ENCODE measurements around the gene GRM7.

Gene GRM7

DNA sequence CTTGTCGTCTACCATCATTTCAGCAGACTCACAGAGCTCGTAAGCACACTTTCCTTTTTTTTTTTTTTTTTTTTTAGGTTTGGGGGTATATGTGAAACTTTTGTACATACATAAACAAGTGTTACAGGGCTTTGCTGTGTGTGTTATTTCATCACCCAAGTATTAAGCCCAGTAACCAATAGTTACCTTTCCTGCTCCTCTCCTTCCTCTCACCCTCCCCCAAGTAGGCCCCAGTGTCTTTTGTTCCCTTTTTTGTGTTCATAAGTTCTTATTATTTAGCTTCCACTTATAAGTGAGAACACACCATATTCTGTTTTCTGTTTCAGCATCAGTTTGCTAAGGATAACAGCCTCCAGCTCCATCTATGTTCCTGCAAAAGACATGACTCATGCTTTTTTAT is 746.8 kb downstream of the GRM7 start:
- no peak for DNase-seq

DNA sequence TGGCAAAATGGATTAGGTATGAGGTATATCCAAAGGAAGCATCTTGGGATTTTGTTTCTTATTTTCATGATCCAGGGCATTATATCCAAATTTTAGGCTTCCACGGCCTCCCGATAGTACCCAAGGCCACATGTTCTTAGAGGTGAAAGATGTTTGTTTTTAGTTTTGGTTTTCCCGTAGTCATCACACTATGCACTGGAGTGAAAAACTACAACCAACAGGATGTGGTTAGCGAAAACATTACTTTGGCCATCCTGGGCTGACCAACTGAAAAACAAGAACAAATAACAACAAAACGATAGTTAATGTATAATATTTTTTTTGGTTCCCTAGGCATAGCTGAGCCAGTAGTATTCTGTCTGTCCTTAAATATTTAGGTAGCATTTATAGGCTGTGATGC is 749.7 kb downstream of the GRM7 start:
- no peak for DNase-seq

DNA sequence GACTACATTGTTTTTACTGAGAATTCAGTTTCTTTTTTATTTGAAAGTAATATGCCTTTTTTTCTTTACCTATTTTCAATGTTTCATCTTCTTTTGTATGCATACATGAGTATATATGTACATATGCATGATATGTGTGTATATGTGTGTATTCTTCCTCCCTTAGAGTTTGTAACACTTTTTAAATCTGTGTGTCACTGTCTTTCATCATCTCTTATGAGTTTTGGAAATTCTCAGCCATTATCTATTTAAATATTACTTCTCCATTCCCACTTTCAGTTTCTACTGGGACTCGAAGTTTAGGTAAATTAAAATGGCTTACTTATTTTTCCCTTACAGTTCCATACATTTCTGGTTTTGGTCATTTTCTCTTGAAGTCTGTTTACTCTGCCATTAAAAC is 754.1 kb downstream of the GRM7 start:
- DNase-seq, result no peak

DNA sequence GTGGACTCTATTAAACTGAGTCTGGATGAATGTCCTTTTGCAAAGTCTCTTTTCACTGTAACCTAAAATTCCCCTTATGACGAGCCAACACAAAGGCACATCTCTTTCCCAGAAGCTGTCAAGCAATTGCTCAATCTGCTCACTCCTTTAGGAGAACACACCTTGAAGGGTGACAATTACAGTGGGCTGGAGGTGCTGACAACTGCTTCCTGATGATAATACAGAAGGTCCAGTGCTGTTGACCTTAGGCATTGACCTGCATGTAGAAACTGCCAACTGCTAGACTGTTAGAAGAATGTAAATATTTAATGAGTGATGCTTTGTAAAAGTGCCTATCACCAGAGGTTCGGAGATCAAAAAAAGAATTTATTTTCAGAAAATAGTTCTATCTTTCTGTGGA is 757.7 kb downstream of the GRM7 start:
- DNase-seq, result no peak

DNA sequence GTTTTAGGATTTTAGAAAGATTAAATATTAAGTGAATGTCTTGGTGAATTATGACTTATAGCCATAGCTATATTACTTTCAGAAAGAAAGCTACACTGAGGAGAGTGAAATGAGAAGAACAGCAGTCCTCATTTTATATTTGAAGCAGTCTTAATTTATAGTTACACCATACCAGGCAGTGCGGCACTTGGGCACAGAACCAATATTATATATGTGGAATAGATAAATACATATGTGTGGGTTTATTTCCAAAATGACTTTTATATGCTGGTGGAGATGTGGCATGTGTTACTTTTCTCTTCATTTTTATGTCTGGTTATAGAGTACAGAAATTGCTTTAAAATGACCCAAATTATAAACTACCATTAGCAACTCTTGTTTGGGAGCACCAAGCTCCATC is 759.5 kb downstream of the GRM7 start:
- DNase-seq, result no peak

DNA sequence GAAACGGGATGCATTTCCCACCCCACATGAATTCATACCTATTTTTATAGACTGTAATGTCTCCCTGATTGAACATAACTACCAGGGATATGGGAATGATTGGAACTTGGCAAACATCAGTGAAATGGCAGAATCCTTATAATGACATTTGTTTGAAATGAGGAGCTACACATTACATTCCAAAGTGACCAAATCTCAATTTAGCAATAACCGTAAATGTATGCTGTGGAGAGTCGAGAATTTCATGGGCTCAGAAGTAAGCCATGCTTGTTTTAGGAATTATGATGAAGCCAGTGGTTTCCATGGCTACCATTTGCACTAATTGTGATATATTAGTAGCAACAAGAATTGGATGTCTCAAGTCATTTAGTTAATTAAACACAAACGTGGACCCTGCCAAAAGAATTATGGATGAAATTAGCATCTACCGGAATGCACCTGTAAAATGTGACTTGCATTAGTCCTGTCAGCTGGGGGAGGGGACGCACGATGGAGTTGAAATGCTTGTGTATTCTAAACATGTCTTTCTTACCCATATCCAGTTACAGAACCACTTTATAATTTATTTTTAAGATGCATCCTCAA is 760.2 kb downstream of the GRM7 start:
- DNase-seq, result no peak

DNA sequence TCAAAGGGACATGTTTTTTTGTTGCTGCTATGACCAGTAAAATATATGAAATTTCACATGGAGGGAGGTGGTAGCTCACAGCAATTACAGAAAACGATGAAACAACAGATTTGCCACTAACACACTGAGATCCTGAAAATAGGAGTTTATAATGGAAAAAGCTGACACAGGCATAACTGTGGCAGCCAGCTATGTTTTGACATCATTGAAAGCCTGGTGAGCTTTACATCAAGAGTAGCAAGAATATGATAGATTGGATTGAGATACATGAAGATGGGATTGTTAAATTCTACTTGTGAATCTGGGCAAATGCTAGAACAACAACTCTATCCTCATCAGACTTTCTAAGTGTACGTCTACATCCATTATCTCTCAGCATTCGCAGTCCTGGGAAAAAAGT is 760.7 kb downstream of the GRM7 start:
- no peak for DNase-seq

DNA sequence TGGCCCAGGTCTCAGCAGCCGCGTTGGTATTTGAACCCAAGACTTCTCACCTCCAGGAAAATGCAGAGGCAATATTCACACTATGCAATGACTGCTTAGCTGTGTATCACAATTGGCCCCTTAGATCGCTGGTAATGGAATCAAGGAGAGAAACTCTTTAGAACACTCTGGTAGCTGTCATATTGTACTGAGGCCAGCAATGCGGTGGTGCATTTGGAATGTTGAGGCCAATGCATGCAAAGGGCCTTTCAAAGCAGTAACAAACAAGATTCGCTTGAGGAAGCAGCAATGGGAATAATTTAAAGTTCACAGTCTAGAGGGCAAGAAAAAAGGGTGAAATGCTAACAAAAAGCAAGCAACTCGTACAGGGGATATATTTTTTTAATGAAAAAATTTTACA is 764.1 kb downstream of the GRM7 start:
- no peak for DNase-seq

DNA sequence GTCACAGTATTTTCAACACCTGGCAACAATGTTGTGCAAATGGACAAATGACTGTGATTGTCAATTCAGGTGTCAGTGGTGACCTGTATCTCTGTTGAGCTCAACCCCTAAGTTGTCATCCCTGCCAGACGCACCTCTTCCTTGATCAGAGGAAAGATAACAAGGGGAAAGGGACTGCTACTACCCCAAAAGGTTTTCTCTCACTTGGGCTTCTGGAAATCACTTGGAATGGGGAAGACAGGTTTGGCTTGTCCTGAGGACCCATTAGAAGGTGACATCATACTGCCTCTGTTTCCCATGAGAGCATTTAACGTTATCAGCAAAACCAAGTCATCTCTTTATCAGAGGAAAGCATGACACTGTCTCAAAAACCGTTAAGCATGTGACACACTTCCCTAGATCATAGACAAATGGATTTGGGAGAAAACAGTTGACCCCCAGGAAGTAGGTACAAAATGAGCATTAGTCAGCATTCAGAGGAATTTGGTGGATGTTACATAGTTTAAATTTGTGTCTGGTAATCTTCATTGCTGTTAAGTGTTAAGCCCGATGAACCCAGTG is 769.5 kb downstream of the GRM7 start:
- DNase-seq, result no peak

DNA sequence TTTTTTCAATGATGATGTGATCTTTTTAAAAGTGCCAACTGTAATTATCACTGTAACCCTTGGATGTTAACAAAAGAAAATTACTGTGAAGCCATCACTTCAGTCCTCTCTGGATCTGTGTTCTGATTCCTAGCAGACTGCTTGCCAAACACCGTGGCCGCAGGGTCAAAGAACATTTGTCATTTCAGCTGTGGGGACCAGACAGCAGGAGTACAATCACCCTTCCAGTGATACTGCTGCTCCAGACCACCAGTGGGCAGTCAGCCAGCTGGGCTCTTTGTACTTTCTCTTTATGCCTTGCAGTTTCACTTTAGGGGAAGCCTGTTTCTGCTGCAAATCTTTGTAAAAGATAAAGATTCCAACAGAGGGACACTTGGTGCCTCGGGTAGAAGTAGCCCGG is 770.0 kb downstream of the GRM7 start:
- DNase-seq, result no peak

DNA sequence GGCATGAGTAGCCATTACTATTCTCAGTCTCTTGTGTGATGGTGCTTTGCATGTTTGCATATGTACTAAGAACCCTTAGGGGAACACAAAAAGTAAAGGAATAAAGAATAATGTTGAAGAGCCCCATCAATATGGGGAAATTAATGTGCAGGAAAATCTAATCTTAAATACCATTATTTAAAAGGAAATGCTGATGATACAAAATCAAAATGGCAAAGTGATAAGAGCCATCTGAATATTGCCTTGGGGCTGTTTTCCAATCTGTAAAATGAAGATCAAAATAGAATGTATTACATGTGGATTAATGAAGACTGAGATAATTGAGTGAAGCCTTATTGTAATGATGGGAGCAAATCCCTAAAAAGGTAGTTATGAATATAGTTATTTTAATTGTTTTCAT is 771.4 kb downstream of the GRM7 start:
- no peak for DNase-seq

DNA sequence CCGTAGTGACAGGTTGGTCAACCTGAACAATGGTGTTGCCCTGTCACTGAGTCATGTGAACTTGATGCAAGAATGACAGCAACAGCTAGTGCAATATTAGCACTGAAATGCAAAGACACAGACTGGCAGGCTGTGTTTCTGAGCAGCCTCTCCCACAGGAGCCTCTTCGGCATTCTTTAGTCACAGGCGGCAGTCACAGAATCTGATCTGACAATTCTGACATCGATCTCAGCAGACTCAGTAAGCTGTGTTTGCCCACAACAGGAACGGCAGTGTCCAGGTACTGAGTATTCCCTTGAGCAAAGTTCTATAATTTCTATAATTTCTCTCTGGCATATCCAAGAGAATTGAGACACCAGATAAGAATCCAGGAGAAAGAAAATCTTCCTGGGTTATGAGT is 776.8 kb downstream of the GRM7 start:
- DNase-seq, result no peak

DNA sequence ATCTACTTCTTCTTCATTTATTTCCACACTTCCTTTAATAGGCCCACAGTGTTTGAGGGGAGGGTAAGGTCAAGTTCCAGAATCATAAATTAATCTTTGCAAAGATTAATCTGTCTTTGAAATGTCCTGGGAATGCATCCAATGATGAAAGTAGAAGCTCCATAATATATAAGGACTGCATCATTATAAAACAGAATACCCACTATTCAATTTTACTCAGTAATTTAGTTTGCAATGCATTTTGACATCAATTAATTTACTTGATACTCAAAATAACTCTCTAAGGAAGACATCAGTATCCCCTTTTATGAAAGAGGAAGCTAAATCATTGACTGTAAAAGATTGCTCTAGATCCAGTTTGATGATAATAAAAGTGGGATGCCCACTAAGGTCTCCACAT is 777.2 kb downstream of the GRM7 start:
- no peak for DNase-seq

DNA sequence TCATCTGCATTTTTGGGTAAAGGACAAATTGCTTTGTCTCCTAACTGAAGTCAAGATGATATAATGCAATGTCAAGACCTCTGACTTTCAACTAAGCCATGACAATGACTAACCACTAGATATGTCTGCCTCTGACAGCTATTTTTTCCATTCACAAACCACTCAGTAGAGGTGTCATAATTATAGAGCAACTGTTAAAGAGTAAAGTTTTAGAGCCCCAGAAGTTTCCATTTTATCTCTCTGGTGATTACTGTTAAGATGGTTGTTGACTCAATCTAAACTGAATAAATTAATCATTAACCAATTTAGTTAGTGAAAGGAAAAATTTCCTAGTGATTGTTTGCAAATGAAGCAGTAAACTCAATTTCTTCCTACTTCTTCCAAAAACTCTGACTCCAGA is 779.9 kb downstream of the GRM7 start:
- DNase-seq, result no peak

DNA sequence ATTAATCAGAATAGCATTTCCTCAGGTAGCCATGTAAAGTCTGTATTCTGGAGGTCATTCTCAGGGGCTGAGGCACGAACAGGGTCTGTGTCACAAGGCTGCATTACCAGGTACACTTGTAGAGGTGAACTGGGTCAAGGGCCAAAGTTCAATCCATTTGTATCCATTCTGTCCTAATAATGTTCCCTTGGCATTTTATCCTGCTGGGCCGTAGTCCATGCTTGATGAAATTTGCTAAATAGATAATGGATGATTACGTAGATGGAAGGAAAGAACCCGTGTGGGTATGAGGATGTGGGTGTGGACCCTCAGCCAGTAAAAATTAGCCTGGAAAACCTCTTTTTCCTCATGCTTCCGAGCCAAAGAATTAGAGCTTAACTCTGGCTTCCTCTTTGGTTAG is 785.9 kb downstream of the GRM7 start:
- DNase-seq, result no peak

DNA sequence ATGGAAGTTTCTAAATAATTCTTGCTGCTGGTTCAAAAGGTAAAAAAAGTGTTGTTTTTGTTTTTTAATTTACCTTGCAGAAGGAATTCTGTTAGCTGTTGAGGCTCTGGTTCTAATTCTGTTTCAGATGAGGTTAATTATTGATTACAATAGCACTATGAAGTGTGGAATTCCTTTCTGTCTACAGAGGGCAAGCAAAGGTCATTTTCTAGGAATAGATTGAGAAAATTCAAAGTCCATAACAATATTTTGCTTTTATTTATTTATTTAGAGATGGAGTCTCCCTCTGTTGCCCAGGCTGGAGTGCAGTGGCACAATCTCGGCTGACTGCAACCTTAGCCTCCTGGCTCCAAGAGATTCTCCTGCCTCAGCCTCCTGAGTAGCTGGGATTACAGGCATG is 789.6 kb downstream of the GRM7 start:
- DNase-seq, result no peak

DNA sequence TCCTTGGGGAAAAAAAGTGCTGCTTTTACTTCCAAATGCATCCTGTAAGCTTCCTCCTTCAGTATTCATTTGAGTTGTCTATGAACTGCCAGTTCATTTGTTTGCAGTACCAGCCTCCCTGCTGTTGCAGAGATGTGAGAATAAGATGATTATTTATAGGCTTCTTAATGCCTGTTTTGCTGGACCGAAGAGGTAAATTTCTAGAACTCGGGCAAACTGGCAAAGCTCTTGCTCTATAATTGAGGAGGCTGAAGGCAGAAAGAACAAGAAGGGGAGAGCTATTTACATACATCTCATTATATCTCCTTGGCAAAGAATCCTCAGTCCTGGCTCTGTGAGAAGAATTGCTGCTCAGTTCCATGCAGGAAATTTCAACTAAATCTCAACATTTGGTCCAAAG is 790.4 kb downstream of the GRM7 start:
- no peak for DNase-seq

DNA sequence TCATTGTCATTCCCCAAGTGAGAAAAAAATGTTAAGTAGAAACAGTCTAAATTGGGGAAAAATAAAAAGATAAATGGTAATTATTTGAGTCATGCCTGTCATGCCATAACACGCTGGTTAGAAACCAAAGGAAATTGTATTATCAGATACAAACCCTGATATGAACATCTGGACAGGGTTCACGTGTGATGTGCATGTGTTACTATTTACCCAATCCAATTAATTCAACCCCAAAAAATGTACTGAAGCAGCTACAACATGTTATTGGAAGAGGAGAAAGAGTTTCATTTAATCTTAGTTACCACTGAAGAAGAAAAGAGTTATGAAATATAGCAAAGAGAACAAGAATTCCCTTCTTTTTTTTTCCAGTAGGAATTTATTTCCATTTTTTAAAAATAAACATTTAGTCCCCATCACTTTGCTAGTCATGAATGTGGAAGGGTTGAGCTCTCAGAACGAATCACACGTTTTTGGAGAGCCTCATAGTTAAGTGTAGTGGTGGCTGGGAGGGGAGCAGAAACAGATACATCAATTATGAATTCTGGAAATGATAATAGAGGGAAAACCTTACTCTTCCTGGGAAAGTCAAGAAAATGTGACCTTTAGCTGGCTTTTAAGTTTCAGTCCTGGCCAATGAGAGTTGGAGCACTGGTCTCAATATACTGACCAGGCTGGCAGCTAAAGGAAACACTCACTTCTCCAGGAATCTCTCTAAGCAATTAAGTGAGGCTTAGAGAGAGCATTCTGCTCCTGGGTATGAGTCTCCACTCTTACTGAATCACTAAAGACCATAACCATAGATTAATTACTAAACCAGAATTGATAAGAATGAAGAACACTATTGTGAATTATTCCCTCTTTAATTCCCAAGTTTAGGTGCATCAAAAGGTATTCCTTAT is 796.5 kb downstream of the GRM7 start:
- no peak for DNase-seq

DNA sequence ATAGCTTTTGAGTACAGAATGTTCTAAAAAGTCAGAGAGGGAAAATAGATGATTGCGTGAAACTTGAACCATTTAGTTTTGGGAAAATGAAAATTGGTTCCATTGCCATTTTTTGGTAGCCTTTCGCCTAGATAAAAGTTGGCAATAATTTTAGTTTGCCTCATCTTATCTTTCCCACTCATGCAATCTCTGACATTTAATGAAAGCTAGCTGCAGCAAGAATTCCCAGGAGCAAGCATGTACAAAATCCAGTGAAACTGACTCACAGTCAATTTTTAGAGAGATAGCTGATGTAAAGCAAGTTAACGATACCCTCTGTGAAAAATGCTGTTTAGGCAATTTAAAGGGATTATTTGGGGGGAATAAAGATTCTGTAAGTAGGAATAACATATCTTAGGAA is 797.4 kb downstream of the GRM7 start:
- no peak for DNase-seq

DNA sequence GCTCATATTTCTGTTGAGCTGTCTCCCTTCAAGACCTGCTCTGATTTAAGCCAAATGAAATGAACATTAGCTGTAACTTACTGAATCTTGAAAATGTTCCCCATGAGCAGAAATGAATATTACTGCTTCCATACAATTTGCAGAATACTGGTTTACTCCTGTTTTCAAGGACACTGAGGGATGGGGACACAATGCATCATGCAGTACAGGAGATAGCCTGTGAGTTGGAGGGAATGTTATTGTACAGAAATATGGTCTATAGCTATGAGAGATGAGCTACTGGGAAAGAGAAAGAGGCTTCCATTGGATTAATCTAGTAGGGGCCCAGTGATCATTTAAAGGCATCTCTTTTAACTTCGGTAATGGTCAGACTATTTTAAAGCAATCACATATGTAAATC is 798.2 kb downstream of the GRM7 start:
- no peak for DNase-seq

DNA sequence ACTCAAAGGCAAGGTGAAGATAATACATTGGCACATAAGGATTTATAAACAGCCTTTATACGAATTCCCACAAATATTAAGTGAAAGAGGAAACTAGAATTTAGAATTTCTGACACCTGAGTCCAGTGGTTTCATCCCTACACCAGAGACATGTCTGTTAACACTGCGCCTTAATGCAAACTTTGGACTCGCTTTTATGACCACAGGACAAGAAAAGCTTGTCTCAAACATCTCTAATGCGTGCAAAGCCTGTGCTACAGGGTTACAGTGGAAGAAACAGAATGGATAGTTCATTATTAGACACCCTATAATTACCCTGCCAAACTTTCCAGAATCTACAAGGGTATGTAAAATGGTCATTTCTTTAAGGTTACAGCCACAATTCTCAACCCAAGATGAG is 802.9 kb downstream of the GRM7 start:
- no peak for DNase-seq

DNA sequence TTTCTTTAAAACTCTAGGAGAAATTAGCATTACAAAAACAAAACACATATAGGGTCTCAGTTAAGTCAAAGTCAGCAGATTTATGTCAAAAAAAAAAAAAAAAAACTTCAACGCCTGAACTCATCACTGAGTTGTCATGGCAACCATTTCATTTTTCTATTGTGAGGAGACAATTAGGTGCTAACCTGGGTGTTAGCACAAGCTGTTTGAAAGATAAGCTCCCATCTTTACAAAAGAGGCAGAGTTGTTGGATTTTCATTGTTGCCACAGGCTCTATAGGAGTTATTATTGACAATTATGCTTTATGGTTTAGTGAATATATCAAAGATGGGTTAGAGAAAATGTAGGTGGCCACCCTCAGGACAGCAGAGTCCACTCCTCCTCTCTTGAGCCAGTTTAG is 806.9 kb downstream of the GRM7 start:
- no peak for DNase-seq

DNA sequence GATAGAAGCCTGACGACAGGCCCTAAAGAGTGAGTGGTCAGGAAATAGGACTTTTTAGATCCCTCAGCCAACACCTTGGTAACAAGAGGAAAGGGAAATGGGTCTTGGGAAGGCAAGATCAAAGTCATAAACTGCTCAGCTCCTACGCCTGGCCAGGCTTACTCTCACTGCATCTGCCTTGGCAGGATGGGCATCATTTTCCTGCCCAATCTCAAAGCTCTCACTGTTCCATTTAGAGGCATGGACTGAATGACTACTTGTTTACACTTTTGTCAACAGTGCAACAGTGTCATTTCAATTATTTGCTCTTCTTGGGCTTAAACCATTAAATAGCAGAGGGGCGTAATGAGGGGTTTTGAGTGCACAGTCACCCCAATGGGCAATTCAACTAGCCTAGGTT is 808.7 kb downstream of the GRM7 start:
- no peak for DNase-seq

DNA sequence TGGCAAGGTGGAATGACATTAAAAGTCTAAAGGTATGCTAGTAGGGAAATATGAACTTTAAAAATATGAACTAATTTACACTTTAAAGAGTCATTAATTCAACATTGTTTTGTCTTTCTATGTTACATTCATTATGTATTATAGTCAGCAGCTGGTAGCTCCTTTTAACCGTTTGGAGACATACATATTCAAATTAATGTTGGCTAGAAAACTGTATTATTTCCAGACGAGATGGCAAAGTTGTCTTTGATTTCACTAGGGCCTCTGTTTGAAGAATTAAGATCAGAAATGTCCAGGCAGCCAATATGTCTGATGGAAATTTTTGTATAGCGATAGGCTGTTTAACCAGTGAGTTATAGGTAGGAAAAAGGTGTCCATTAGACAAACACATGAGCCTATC is 817.6 kb downstream of the GRM7 start:
- no peak for DNase-seq

DNA sequence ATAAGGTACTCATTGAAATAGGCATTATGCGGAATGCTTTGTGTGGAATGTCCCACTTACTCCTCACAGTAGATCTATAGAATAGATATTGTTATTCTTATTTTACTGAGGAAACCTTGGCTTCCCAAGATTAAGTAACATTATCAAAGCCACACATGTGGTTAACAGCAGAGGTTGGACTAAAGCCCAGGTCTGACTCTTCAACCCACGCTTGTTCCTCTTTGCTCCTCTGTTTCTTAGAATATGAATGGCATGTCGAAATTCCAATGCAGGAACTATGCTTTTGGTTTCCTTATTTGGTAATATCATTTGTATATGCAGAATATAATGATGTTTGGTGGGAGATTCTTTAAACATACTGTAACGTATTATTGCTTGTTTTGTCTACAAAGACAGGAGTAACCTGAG is 821.9 kb downstream of the GRM7 start:
- no peak for DNase-seq

Measured in DMS 273 treated with DMSO at 0.1 percent for 48 hours (cell line).